ENCODE data around the gene CCR2. TPM values are rescaled to one million over a fixed set of nuclear protein-coding genes. Genes with fewer than 3 reads are reported as not detected.
A peak's percentile ranks its signal among the peaks of the same experiment; 100 is the strongest.
"Not testable (repeated sequence)": the region's sequence is repeated elsewhere in the genome, so short reads cannot be mapped to it uniquely, and the experiment has no call there.

The CCR2 gene
- total RNA-seq, 1 experiment from 2014 or later = 0.12 TPM

- DNase-seq (ENCODE audit: low read depth) = peak; percentile 60
Observed at GRCh38 chr3:46378426-46378942, 24.6 kb downstream of the CCR2 start.

GRCh38 chr3:46380471-46381221, 26.7 kb downstream of the CCR2 start:
- peak; percentile 32 for DNase-seq (ENCODE audit: low read depth)

- DNase-seq (ENCODE audit: low read depth) = no peak
Observed at GRCh38 chr3:46381625-46382024, 27.7 kb downstream of the CCR2 start.

- DNase-seq (ENCODE audit: low read depth) = no peak
Observed at GRCh38 chr3:46383211-46383950, 29.5 kb downstream of the CCR2 start.

GRCh38 chr3:46383951-46384330, 30.0 kb downstream of the CCR2 start:
- no peak for DNase-seq (ENCODE audit: low read depth)

- DNase-seq (ENCODE audit: low read depth) = peak; percentile 86
Observed at GRCh38 chr3:46386205-46386604, 32.3 kb downstream of the CCR2 start.

GRCh38 chr3:46388847-46389246, 34.9 kb downstream of the CCR2 start:
- DNase-seq (ENCODE audit: low read depth) = not testable (repeated sequence)

- DNase-seq (ENCODE audit: low read depth) = no peak
Observed at GRCh38 chr3:46389306-46389705, 35.4 kb downstream of the CCR2 start.

- DNase-seq (ENCODE audit: low read depth) = not testable (repeated sequence)
Observed at GRCh38 chr3:46391526-46391925, 37.6 kb downstream of the CCR2 start.

- DNase-seq (ENCODE audit: low read depth) = no peak
Observed at GRCh38 chr3:46393011-46393410, 39.1 kb downstream of the CCR2 start.

GRCh38 chr3:46393554-46394434, 39.9 kb downstream of the CCR2 start:
- no peak for DNase-seq (ENCODE audit: low read depth)

GRCh38 chr3:46395210-46395661, 41.3 kb downstream of the CCR2 start:
- DNase-seq (ENCODE audit: low read depth) = no peak

GRCh38 chr3:46395766-46396530, 42.0 kb downstream of the CCR2 start:
- peak; percentile 45 for DNase-seq (ENCODE audit: low read depth)

GRCh38 chr3:46397111-46397510, 43.2 kb downstream of the CCR2 start:
- DNase-seq (ENCODE audit: low read depth) = no peak

GRCh38 chr3:46398186-46398955, 44.5 kb downstream of the CCR2 start:
- no peak for DNase-seq (ENCODE audit: low read depth)

- no peak for DNase-seq (ENCODE audit: low read depth)
Observed at GRCh38 chr3:46399098-46399497, 45.2 kb downstream of the CCR2 start.

GRCh38 chr3:46399557-46399956, 45.6 kb downstream of the CCR2 start:
- DNase-seq (ENCODE audit: low read depth) = peak; percentile 53

GRCh38 chr3:46400000-46400734, 46.3 kb downstream of the CCR2 start:
- DNase-seq (ENCODE audit: low read depth) = peak; percentile 81

GRCh38 chr3:46400846-46401245, 46.9 kb downstream of the CCR2 start:
- DNase-seq (ENCODE audit: low read depth) = no peak

- no peak for DNase-seq (ENCODE audit: low read depth)
Observed at GRCh38 chr3:46401579-46401978, 47.7 kb downstream of the CCR2 start.

Measured in M059J (cell line).